Measurements from ENCODE around the gene RTRAF.

Gene RTRAF

GRCh38 chr14:52021957-52022600, 32.7 kb downstream of the RTRAF start:
- no peak for DNase-seq (ENCODE audit: low spot score)

GRCh38 chr14:52023518-52023917, 34.2 kb downstream of the RTRAF start:
- DNase-seq (ENCODE audit: low spot score) = no peak

- DNase-seq (ENCODE audit: low spot score) = no peak
Measured at GRCh38 chr14:52025310-52025709, 36.0 kb downstream of the RTRAF start.

GRCh38 chr14:52026017-52026660, 36.8 kb downstream of the RTRAF start:
- no peak for DNase-seq (ENCODE audit: low spot score)

DNA sequence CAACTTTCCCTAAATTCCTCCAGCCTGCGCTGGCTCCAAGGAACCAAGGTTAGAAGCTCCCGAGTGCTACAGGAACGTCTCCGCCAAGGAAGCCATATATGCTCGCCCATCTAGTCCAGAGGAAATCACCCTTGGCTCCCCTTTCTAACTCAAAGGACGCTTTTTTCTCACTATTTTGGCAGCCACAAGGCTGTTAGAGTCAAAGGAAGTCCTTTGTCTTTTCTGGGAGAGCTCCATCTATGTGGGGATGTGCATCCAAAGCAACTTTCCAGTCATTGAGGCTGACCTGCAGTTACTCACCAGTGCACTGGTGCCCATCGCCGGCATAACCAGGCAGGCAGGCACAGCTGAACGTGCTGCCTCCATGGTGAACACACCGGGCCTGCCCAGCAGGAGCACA, 37.6 kb downstream of the RTRAF start:
- DNase-seq (ENCODE audit: low spot score) = no peak

DNA sequence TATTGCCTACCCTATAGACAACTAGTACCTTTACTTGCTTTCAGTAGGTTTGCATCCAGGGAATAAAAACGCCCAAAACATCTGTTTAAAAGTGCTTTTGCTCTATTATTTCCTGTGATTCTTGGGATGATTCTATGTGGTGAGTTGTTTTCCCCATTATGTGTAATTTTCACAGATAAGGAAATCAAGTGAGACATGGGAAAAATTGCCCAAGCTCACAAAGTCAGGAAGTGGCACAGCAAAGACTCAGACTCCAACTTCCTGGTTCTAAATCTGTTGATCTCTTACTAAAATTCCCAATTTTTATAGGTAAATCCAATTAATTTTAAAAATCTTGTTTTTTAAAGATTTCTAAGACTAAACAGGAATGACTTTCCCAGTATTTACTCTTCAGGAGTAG, 40.5 kb downstream of the RTRAF start:
- DNase-seq (ENCODE audit: low spot score) = no peak

DNA sequence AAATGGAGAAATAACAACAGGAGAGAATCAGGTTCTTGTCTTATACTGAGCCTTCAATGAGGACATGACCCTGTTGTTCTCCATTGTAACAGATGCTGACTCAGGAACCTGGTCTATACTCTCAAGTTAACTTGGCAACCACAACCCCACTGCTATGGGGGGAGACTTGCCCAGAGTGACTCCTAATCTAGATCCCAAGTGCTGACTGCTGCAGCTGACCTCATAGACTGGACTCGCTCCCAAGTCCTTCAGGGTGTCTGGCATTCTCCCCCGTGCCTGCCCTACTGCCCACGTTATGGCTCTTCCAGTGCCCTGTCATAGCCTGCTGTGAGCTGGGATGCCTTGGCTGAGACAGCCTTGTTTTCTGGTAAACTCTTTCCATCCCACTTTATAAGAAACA, 42.4 kb downstream of the RTRAF start:
- no peak for DNase-seq (ENCODE audit: low spot score)

DNA sequence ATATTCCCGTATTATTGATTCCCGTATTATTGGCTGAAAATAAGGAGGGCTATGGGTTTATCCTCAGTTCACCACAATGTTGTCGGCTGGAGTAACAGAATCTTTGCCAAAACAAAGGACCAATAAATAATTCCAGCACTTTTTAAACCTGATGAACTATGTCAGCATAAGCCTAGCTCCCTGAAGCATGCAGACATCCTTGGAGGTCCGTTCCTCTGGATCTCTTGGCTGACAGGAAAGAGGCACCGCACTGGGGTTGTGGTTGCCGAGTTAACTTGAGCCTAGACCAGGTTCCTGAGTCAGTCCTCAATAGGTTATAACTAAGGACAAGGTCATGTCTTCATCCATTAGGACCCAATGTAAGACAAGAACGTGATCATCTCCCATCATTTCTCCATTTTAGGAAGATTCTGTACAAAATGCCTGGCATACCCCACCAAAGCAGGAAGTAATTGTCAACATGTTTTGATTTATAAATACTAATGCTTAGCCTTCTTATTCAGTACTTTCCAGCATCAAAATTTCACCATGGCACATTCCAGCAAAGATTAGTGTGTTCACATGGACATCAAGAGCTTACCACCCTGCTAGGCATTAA, 43.0 kb downstream of the RTRAF start:
- no peak for DNase-seq (ENCODE audit: low spot score)

DNA sequence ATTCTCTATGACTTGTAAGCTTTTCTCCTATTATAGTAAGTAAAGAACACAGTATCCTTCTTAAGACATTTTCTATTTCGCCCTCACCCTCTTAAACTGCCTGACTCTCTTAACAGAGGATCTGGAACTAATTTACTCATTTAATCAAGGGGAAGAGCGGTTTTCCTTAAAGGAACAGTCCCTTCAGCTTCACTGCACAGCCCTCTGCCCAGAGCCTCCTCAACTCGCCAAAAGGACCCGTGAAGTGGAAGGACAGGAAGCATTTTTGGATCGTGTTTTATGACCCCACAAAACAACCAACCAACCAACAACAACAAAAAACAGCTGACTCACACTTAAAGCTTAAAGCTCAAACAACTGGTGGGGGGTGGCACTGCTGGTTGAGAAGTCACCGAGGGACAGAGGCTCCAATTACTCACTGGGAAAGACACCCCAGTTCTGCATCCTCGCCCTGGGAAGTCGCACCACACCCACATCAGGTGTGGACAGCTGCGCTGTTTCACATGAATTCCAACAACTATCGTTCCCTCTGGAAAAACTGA, 43.8 kb downstream of the RTRAF start:
- DNase-seq (ENCODE audit: low spot score) = no peak

DNA sequence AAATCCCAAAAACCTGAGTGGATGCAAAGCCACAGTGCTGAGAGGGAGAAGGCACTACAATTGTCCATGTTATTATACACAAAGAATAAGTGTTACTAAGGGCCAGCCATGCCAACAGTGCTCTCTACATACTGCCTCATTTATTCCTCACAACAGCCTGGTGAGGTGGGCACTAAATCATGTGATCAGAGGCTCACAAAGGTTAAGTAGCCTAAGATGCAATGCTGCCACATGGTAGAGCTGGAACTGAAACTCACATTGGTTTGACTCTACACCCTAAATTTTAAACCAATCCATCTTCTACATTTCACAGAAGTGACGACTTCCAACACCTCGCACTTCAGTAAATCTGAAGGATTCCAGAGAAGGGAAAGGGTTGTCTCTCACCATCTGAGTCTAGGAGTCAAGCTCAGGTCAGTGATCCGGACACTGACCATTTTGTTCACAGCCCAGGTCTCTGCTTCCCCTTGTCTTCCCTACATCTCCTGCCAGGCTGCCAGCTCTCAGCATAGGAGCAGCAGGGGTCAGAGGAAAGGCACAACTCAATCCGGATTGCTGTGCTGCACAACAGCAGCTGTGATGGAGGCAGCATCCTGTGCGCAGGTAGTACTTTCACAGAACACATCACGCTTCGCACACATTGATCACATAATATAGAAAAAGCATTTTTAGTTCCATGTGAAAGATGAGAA, 49.9 kb downstream of the RTRAF start:
- DNase-seq (ENCODE audit: low spot score) = no peak

DNA sequence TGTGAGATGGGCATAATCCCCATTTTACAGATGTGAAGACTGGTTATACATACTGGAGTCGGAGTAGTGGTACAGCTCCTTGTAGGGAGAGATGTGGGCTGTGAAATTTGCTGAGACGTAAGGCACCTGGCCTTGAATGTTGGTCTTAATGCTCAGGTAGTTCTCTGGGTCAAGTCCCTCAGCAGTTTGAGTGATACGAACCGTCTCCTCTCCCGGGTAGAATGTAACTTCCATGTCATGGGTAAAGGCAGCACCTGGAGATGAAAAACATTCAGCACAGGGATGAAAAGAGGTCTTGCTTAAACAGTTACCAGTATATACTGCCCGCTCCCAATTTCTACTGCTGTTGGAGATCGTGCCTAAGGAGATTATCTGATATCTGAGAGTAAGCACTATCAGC, 51.3 kb downstream of the RTRAF start:
- no peak for DNase-seq (ENCODE audit: low spot score)

- DNase-seq (ENCODE audit: low spot score) = no peak
Measured at GRCh38 chr14:52042371-52043289, 53.3 kb downstream of the RTRAF start.

DNA sequence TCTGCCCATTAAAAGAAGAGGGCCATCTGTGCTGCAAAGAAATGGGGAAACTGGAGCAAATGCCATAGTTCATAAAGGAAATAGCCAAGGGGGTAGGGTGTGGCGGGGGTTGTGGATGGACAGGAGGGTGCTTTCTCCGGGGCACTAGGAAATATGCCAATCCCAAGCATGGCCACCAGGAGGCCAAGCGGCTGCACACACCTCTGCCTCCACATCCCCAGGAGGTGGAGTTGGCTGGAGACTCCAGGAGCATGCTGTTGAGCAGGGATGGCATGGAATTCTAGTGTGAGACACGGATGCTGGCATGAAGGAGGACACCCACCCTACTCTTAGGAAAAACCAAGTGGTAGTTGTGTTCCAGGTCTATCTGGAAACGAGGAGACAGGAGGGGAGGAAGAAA, 54.3 kb downstream of the RTRAF start:
- DNase-seq (ENCODE audit: low spot score) = no peak

DNA sequence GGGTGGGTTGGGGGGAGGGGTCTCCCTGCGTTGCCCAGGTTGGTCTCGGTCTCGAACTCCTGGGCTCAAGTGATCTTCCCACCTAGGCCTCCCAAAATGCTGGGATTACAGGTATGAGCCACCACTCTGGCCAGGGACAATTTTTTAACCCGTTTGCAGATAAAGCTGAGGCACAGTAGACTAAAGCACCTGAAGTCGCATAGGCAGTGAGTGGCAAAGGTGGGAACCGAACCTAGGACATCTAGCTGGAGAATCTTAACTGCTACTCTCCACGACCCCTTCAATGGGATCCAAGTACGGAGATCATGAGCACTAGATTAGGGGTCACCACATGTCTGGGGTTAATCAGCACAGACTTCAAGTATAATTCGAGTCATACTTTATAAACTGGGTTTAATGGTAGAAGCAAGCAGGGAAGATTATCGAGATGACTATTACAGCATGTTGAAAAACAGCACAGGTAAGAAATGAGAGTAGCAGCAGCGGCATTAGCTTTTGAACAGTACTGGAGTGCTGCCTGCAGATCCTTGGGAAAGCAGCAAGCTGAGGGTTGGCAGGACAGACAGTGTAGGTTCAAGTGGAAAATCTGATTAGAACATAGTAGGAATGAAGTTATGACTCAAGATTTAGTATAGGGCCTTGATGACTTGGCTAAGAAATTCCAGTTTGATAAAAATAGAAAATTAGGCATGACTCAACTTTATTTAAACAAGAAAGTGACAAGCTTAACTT, 55.6 kb downstream of the RTRAF start:
- no peak for DNase-seq (ENCODE audit: low spot score)

- DNase-seq (ENCODE audit: low spot score) = no peak
Measured at GRCh38 chr14:52046376-52046917, 57.1 kb downstream of the RTRAF start.

DNA sequence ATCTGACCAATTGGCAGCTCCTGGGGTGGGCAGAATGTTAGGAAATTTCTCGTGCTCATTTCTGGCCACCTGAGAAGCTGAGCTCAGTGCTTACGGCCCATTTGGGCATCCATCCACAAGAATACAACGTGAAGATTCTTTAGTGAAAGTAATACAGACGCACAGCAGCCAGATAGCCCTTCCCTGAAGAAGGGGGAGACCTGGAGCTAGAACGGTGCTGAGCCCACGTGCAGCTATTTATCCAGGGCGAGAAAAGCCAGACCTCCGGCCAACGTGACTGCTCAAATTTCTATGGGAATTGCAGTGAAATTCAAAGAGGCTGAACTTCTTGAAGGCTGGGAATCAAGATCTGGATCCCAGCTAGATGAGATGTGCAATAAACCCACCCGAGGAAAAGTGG, 58.8 kb downstream of the RTRAF start:
- DNase-seq (ENCODE audit: low spot score) = no peak

- DNase-seq (ENCODE audit: low spot score) = no peak
Measured at GRCh38 chr14:52048641-52049204, 59.4 kb downstream of the RTRAF start.

DNA sequence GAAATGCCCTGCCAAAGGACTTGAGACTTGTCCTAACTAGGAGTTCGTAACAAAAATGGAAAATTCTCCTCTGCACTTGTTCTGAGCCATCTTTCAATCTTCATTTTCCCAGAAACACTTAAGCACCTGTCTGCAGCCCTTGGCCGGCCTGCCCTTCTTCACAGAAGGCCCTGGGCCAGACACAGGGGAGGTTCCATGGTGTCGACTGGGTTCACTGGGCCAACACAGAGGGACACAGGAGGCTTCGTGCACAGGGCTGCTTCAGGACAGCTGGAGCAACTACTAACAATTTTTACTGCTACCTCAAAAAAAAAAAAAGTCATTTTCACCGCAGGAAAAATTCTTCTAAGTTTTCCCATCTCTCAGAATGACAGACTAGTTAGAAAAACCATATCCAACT, 59.9 kb downstream of the RTRAF start:
- DNase-seq (ENCODE audit: low spot score) = no peak

DNA sequence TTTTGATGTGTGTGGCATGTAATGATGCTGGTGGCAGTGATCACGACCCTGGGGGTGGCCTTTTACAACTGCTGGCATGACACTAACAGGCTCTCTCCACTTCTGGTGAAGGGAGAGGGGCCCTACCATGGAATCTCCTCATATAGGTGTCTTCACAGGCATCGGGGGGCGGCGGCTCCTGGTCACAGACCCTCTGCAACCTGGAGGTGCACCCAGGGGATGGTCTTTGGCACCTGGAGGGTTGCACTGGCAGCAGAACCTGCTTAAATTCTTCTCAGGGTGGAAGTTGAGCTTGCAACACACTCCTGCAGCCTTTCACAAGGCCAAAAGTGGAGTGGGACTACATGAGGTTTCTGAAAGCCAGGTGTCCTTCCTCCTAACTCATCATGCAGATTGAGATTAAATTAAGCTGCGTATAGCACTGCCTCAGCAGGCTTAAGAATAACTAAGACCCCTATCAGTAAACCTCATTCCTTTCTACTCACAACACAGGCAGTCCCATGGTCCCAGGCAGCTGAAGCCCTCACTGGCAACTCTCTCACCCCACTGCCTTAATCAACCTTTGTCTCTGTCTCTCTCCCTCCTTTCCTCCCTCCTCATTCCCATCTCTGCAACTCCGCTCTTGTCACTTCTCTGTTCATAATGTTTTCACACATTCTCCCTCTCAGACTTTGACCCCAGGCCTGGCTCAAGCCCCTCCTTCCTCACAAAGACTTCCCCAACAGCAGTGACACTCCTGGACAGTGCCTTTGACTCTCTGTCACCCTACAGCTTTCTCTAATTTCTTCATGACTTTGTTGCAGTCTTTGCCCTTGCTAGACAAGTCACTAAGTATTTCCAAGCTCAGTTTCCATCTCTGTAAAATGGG, 60.6 kb downstream of the RTRAF start:
- no peak for DNase-seq (ENCODE audit: low spot score)
